ENCODE data around the gene NPW. TPM values are rescaled to one million over a fixed set of nuclear protein-coding genes. Genes with fewer than 3 reads are reported as not detected.

The NPW gene
- polyA plus RNA-seq, 1 donor (not counting 4 experiments of a cell fraction or from before 2014, with no cell fraction given) = not detected

DNA sequence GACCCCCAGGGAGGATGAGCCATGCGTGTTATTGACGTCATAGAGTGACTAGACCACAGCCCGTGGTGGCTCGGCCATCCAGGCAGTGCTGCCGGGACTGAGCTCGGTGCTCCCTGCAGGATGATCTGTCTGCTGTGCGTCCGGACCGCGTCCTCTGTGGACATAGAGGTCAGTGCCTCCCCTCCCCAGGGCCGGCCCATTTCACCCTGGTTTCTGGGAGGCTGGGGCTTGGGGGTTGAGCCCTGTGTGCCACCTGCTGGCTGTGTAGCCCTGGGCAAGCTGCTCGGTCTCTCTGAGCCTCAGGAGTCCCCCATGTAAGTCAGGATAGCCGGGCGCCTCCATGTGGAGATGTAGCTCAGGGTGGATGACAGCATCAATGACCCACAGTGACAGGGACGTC, 36.5 kb downstream of the NPW start:
- Histone ChIP-seq H2AFZ (ENCODE audit: control insufficient read depth, low read length) (no peak overlapping the region), H3K4me1 (ENCODE audit: control insufficient read depth, extremely low read depth, insufficient read depth, low read length) (no peaks in the 10 kb centered on the region), H3K9me1 (ENCODE audit: control insufficient read depth, extremely low read depth, insufficient read depth, low read length) (no peaks in the 10 kb centered on the region), H3K9me3 (ENCODE audit: control insufficient read depth, low read depth, low read length) (no peaks in the 10 kb centered on the region), H3K4me2 (ENCODE audit: control insufficient read depth, extremely low read depth, insufficient read depth, low read depth, low read length) (no peak overlapping the region), H3K4me3 (ENCODE audit: control insufficient read depth in 2 of 3, extremely low read depth in 1 of 3, insufficient read depth in 2 of 3, low read depth in 1 of 3, low read length in 3 of 3) (no peak overlapping the region), H4K20me1 (ENCODE audit: control insufficient read depth, extremely low read depth, insufficient read depth, low read length) (no peaks in the 10 kb centered on the region), H3K9ac (ENCODE audit: control insufficient read depth, extremely low read depth, insufficient read depth, low read length) (no peak overlapping the region), H3K36me3 (ENCODE audit: control insufficient read depth in 2 of 2, extremely low read depth in 1 of 2, insufficient read depth in 2 of 2, low read length in 2 of 2) (peaks cover 8 to 26% of the 10 kb centered on the region in 2 experiments), H3K27me3 (ENCODE audit: control insufficient read depth, extremely low read depth, insufficient read depth, low read length) (no peaks in the 10 kb centered on the region), H3K79me2 (ENCODE audit: control insufficient read depth, insufficient read depth, low read length) (no peaks in the 10 kb centered on the region), H3K27ac (ENCODE audit: control insufficient read depth, insufficient read depth, low read length) (no peak overlapping the region)
- dilution Hi-C loops (cut with MboI; ENCODE audit: extremely low pct_ligation_motif_present, low sequenced_read_pairs) = no loop called here
- no peak for FAIRE-seq
- TF ChIP-seq EZH2 (IDR thresholded peaks at IDR 0.05; ENCODE audit: low read length) = no peak
- TF ChIP-seq CTCF (optimal IDR thresholded peaks at IDR 0.05 in 1 of 3, IDR thresholded peaks at IDR 0.05 in 1 of 3, conservative IDR thresholded peaks at IDR 0.05 in 1 of 3; ENCODE audit: extremely low read depth in 1 of 3, insufficient read depth in 2 of 3, low read length in 3 of 3) = peak in 1 of 3 experiments; percentile 12
- DNase-seq (ENCODE audit: low read depth, low spot score) = no peak

GRCh38 chr16:2056681-2057407, 37.3 kb downstream of the NPW start:
- no peak for DNase-seq (ENCODE audit: low read depth, low spot score)
- H3K4me3 ChIP-seq (ENCODE audit: control insufficient read depth in 2 of 3, extremely low read depth in 1 of 3, insufficient read depth in 2 of 3, low read depth in 1 of 3, low read length in 3 of 3) = no peak overlapping the region
- no peak overlapping the region for H3K9ac ChIP-seq (ENCODE audit: control insufficient read depth, extremely low read depth, insufficient read depth, low read length)
- peak in 2 of 3 experiments; percentile 9 to 14 for TF ChIP-seq CTCF (optimal IDR thresholded peaks at IDR 0.05 in 1 of 3, IDR thresholded peaks at IDR 0.05 in 1 of 3, conservative IDR thresholded peaks at IDR 0.05 in 1 of 3; ENCODE audit: extremely low read depth in 1 of 3, insufficient read depth in 2 of 3, low read length in 3 of 3)
- TF ChIP-seq EZH2 (IDR thresholded peaks at IDR 0.05; ENCODE audit: low read length) = no peak
- H4K20me1 ChIP-seq (ENCODE audit: control insufficient read depth, extremely low read depth, insufficient read depth, low read length) = peaks cover 2% of the 10 kb centered on the region
- no peaks in the 10 kb centered on the region for H3K9me3 ChIP-seq (ENCODE audit: control insufficient read depth, low read depth, low read length)
- H3K36me3 ChIP-seq (ENCODE audit: control insufficient read depth in 2 of 2, extremely low read depth in 1 of 2, insufficient read depth in 2 of 2, low read length in 2 of 2) = peaks cover 8 to 26% of the 10 kb centered on the region in 2 experiments
- no peaks in the 10 kb centered on the region for H3K9me1 ChIP-seq (ENCODE audit: control insufficient read depth, extremely low read depth, insufficient read depth, low read length)
- no peak overlapping the region for H2AFZ ChIP-seq (ENCODE audit: control insufficient read depth, low read length)
- no peak overlapping the region for H3K4me2 ChIP-seq (ENCODE audit: control insufficient read depth, extremely low read depth, insufficient read depth, low read depth, low read length)
- no peaks in the 10 kb centered on the region for H3K27me3 ChIP-seq (ENCODE audit: control insufficient read depth, extremely low read depth, insufficient read depth, low read length)
- dilution Hi-C loops (cut with MboI; ENCODE audit: extremely low pct_ligation_motif_present, low sequenced_read_pairs) = no loop called here
- H3K27ac ChIP-seq (ENCODE audit: control insufficient read depth, insufficient read depth, low read length) = no peak overlapping the region
- no peaks in the 10 kb centered on the region for H3K79me2 ChIP-seq (ENCODE audit: control insufficient read depth, insufficient read depth, low read length)
- no peak for FAIRE-seq
- no peaks in the 10 kb centered on the region for H3K4me1 ChIP-seq (ENCODE audit: control insufficient read depth, extremely low read depth, insufficient read depth, low read length)

All from keratinocyte (primary cell).